HG02623 (cell line): ENCODE results near the gene ITM2C.
A peak's percentile ranks its signal among the peaks of the same experiment; 100 is the strongest.

Experiments used
- ATAC-seq: cut with Tn5 transposase; IDR thresholded peaks from one replicate; pipeline ENCODE4 v1.9.1; 2021; ENCODE audit warnings: moderate library complexity; ENCODE audit not compliant: unreplicated experiment

ITM2C gene

GRCh38 chr2:230864605-230865306 lies at the start of gene ITM2C:
TSS of gene ITM2C (plus strand) at chr2:230864942. CDS start at chr2:230865026, 84 bp downstream.
- peak; percentile 66 for ATAC-seq

- no peak for ATAC-seq
Measured at GRCh38 chr2:230815088-230815487, 49.7 kb upstream of the ITM2C start.

- ATAC-seq, result no peak
Measured at GRCh38 chr2:230816735-230817134, 48.0 kb upstream of the ITM2C start.

GRCh38 chr2:230819433-230819832 lies 45.3 kb upstream of the ITM2C start:
- no peak for ATAC-seq

GRCh38 chr2:230821261-230821990 lies 43.3 kb upstream of the ITM2C start:
- no peak for ATAC-seq

GRCh38 chr2:230821991-230822520 lies 42.7 kb upstream of the ITM2C start:
- ATAC-seq, result no peak

- no peak for ATAC-seq
Measured at GRCh38 chr2:230823264-230823964, 41.3 kb upstream of the ITM2C start.

GRCh38 chr2:230824406-230824978 lies 40.2 kb upstream of the ITM2C start:
- ATAC-seq, result no peak

- ATAC-seq, result no peak
Measured at GRCh38 chr2:230825354-230825753, 39.4 kb upstream of the ITM2C start.

- ATAC-seq, result no peak
Measured at GRCh38 chr2:230827774-230828271, 36.9 kb upstream of the ITM2C start.

- ATAC-seq, result no peak
Measured at GRCh38 chr2:230828272-230828961, 36.3 kb upstream of the ITM2C start.

- ATAC-seq, result no peak
Measured at GRCh38 chr2:230829293-230829692, 35.4 kb upstream of the ITM2C start.

- no peak for ATAC-seq
Measured at GRCh38 chr2:230829959-230830358, 34.8 kb upstream of the ITM2C start.

- ATAC-seq, result no peak
Measured at GRCh38 chr2:230830428-230830827, 34.3 kb upstream of the ITM2C start.

- ATAC-seq, result no peak
Measured at GRCh38 chr2:230840301-230840700, 24.4 kb upstream of the ITM2C start.

- no peak for ATAC-seq
Measured at GRCh38 chr2:230842473-230842872, 22.3 kb upstream of the ITM2C start.

- no peak for ATAC-seq
Measured at GRCh38 chr2:230843132-230843531, 21.6 kb upstream of the ITM2C start.

GRCh38 chr2:230846360-230846759 lies 18.4 kb upstream of the ITM2C start:
- no peak for ATAC-seq

GRCh38 chr2:230847883-230848388 lies 16.8 kb upstream of the ITM2C start:
- ATAC-seq, result peak; percentile 87
